GM12878 (cell line): ENCODE data around the gene EVPLL. TPM values are rescaled to one million over a fixed set of nuclear protein-coding genes. Genes with fewer than 3 reads are reported as not detected.

ENCODE experiments used
- CEBPZ ChIP-seq: fragments of 150-350 bp; IDR thresholded peaks from 2 replicates; pipeline ENCODE4 v1.6.1; 2016; ENCODE audit warnings: low read depth, low read length
- CHD4 ChIP-seq: fragments of 200-600 bp; sonication (generic); IDR thresholded peaks from 2 replicates; pipeline ENCODE4 v1.6.1; 2016; ENCODE audit warnings: mild to moderate bottlenecking
- EP300 ChIP-seq, 2 experiments: fragments of 150-350 bp in 1 of 2; IDR thresholded peaks; 2 replicates each; pipeline ENCODE4 v1.6.1; 2011 to 2012; ENCODE audit warnings: low read depth in 2 of 2, low read length in 2 of 2, borderline replicate concordance in 1 of 2, improper control_type of control experiment in 1 of 2, inconsistent platforms in 1 of 2; ENCODE audit not compliant: control insufficient read depth in 1 of 2
- EZH2 ChIP-seq: IDR thresholded peaks from 2 replicates; pipeline ENCODE4 v1.6.1; 2012; ENCODE audit warnings: low read depth, mild to moderate bottlenecking, control low read depth, inconsistent platforms, low read length, borderline replicate concordance; ENCODE audit not compliant: control insufficient read depth
- GABPA ChIP-seq: IDR thresholded peaks from 2 replicates; pipeline ENCODE4 v1.6.1; 2014; ENCODE audit warnings: antibody characterized with exemption, low read depth, mild to moderate bottlenecking, inconsistent platforms
- IRF4 ChIP-seq: IDR thresholded peaks from 2 replicates; pipeline ENCODE4 v1.6.1; 2011; ENCODE audit warnings: low read depth, low read length
- PML ChIP-seq: IDR thresholded peaks from 2 replicates; pipeline ENCODE4 v1.6.1; 2012; ENCODE audit warnings: low read length, inconsistent platforms
- RUNX3 ChIP-seq: IDR thresholded peaks from 2 replicates; pipeline ENCODE4 v1.6.1; 2012; ENCODE audit warnings: low read length, inconsistent platforms
- SMAD1 ChIP-seq: fragments of 450-650 bp; IDR thresholded peaks from 2 replicates; pipeline ENCODE4 v1.6.1; 2018; ENCODE audit warnings: mild to moderate bottlenecking, low read depth; ENCODE audit not compliant: partially characterized antibody
- STAT3 ChIP-seq: IDR thresholded peaks from 2 replicates; pipeline ENCODE4 v1.6.1; 2011; ENCODE audit warnings: low read depth, low read length, improper control_type of control experiment
- TAF1 ChIP-seq: IDR thresholded peaks from 2 replicates; pipeline ENCODE4 v1.6.1; 2011; ENCODE audit warnings: mild to moderate bottlenecking, low read depth, low read length, borderline replicate concordance
- ZBTB4 ChIP-seq: fragments of 450-650 bp; formaldehyde crosslinking; IDR thresholded peaks from 2 replicates; pipeline ENCODE4 v1.4.0; 2022; ENCODE audit warnings: mild to moderate bottlenecking, moderate library complexity
- ZNF207 ChIP-seq: fragments of 450-650 bp; IDR thresholded peaks from 2 replicates; pipeline ENCODE4 v1.6.1; 2014; ENCODE audit warnings: antibody characterized with exemption, mild to moderate bottlenecking, borderline replicate concordance
- polyA plus RNA-seq, 11 experiments: library from polyadenylated mRNA; depleted of rRNA in 4 of 11; unstranded in 6 of 11; stranded (reverse) in 5 of 11; fragments of >200 nt; fragmentation: Nextera tagmentation in 4 of 11; fragmentation: Illumina TruSeq in 1 of 11; extraction: Ambion mirVana in 4 of 11; extraction: Trizol in 1 of 11; gene quantifications; 1 replicate in 1 of 11; 2 replicates in 10 of 11; pipeline versions ENCODE4 v1.2.1 to v1.2.3, GENCODE V29; 2011 to 2016; ENCODE audit warnings: inconsistent platforms in 2 of 11, missing spikeins in 2 of 11, low read depth in 1 of 11
- total RNA-seq, 4 experiments: library from RNA; depleted of rRNA in 3 of 4; stranded (reverse); fragments of >200 nt in 3 of 4; fragmentation: Illumina TruSeq in 1 of 4; extraction: Trizol in 1 of 4; gene quantifications; 2 replicates each; pipeline versions ENCODE4 v1.2.1 to v1.2.3, GENCODE V29; 2013 to 2021

Gene EVPLL
- total and polyA plus RNA-seq, 10 of the 15 experiments (the other 5 are each of a cell fraction or from before 2014, with no cell fraction given) = not detected

GRCh38 chr17:18360518-18360917, 17.1 kb upstream of the EVPLL start (continued):
- TF ChIP-seq CHD4 (no peak), EP300 (IDR thresholded peaks at IDR 0.05; ENCODE audit: borderline replicate concordance in 1 of 2, control insufficient read depth in 1 of 2, low read depth in 2 of 2, low read length in 2 of 2) (no peak), SMAD1 (no peak), GABPA (no peak), RUNX3 (no peak), ZBTB4 (CRISPR knock-in tag) (no peak), ZNF207 (no peak), PML (no peak), TAF1 (no peak), STAT3 (no peak), IRF4 (no peak), EZH2 (no peak), CEBPZ (no peak)
